ENCODE results near the gene KAZALD1. TPM values are rescaled to one million over a fixed set of nuclear protein-coding genes. Genes with fewer than 3 reads are reported as not detected.

The KAZALD1 gene
- total and polyA plus RNA-seq, 10 of the 15 experiments (the other 5 are each of a cell fraction or from before 2014, with no cell fraction given), result 0.10 to 4.3 (median 1.9) TPM

GRCh38 chr10:101069441-101069840, 7.7 kb downstream of the KAZALD1 start:
- intact Hi-C loops (cut with micrococcal nuclease; ENCODE audit: unreplicated experiment), result loop anchor here (5.0 kb wide), 1 partner anchor 37 kb away; the partner anchor contains the start of genes PDZD7 and SFXN3
- no peaks in the 10 kb centered on the region for H3K36me3 ChIP-seq (ENCODE audit: control insufficient read depth in 2 of 2, insufficient read depth in 2 of 2, low read length in 1 of 2)
- H3K9ac ChIP-seq (ENCODE audit: control insufficient read depth, insufficient read depth, low read length), result no peak overlapping the region
- H3K4me3 ChIP-seq, result no peak overlapping the region
- FAIRE-seq, result no peak
- peaks cover 0 to 5% of the 10 kb centered on the region in 2 experiments; a peak in 3 of 4 replicates for H3K27me3 ChIP-seq (replicated peaks in 1 of 2; ENCODE audit: control insufficient read depth in 2 of 2, insufficient read depth in 2 of 2, low read length in 1 of 2)
- ChIA-PET CTCF (interaction anchor here (1.0 to 23.4 kb wide), 5 partner anchors 20 to 73 kb away, joined by 3 to 885 read pairs (median 18); partner anchors contain the start of gene KAZALD1), RAD21 (ENCODE audit: unreplicated experiment) (interaction anchor here (1.4 to 6.1 kb wide), 7 partner anchors 10 to 73 kb away, joined by 4 to 70 read pairs (median 17); no protein-coding TSS in a partner anchor), POLR2A (interaction anchor here (0.7 kb wide), 1 partner anchor 26 kb away, joined by 3 read pairs; no protein-coding TSS in a partner anchor), SMC1A (ENCODE audit: uncharacterized antibody, unreplicated experiment) (interaction anchor here (0.6 to 4.3 kb wide), 5 partner anchors 8 to 27 kb away, joined by 3 to 36 read pairs (median 4); partner anchors contain the start of gene KAZALD1)
- in situ Hi-C loops (cut with MboI), result no loop called here
- no peak for ATAC-seq
- DNase-seq (ENCODE audit: low read depth, low spot score), result no peak
- 72% methylated on average over 5 of the region's 5 CpGs for WGBS (ENCODE audit: insufficient coverage, insufficient replicate concordance, low lambda C conversion rate, missing lambda C conversion rate)
- no peaks in the 10 kb centered on the region for H3K79me2 ChIP-seq (ENCODE audit: control insufficient read depth, insufficient read depth, low read length)
- H3K9me3 ChIP-seq (replicated peaks; ENCODE audit: control insufficient read depth, insufficient read depth, low read length), result no peaks in the 10 kb centered on the region
- no peak overlapping the region for H2AFZ ChIP-seq (ENCODE audit: control insufficient read depth, low read depth, low read length)
- no peak overlapping the region for H3K27ac ChIP-seq (ENCODE audit: control insufficient read depth, insufficient read depth)
- H4K20me1 ChIP-seq (ENCODE audit: control insufficient read depth, insufficient read depth), result no peaks in the 10 kb centered on the region
- no peak overlapping the region for H3K4me2 ChIP-seq (ENCODE audit: control insufficient read depth, insufficient read depth)
- BruUV-seq (replicated peaks), result no TSS peak
- peaks cover 28% of the 10 kb centered on the region for H3K4me1 ChIP-seq (ENCODE audit: control insufficient read depth, insufficient read depth, low read length)
- TF ChIP-seq EZH2 (IDR thresholded peaks at IDR 0.05; ENCODE audit: borderline replicate concordance, control insufficient read depth, low read depth, low read length) (no peak), JUNB (IDR thresholded peaks at IDR 0.05) (no peak), NFXL1 (IDR thresholded peaks at IDR 0.05; ENCODE audit: borderline replicate concordance) (no peak), CHD4 (IDR thresholded peaks at IDR 0.05) (no peak), CHD2 (IDR thresholded peaks at IDR 0.05; ENCODE audit: borderline replicate concordance, low read depth, low read length) (no peak), IRF3 (IDR thresholded peaks at IDR 0.05) (no peak), ELK1 (IDR thresholded peaks at IDR 0.05; ENCODE audit: low read depth, low read length) (no peak), POU2F2 (IDR thresholded peaks at IDR 0.05; ENCODE audit: borderline replicate concordance, low read depth, low read length) (no peak), NR2C2 (IDR thresholded peaks at IDR 0.05; ENCODE audit: borderline replicate concordance, control insufficient read depth, insufficient read length, low read depth) (no peak), STAT3 (IDR thresholded peaks at IDR 0.05; ENCODE audit: low read depth, low read length) (no peak), SMAD1 (IDR thresholded peaks at IDR 0.05; ENCODE audit: low read depth, partially characterized antibody) (no peak), ZSCAN29 (IDR thresholded peaks at IDR 0.05) (no peak), SMAD5 (IDR thresholded peaks at IDR 0.05; ENCODE audit: low read depth) (no peak), EED (IDR thresholded peaks at IDR 0.05; ENCODE audit: low read depth) (no peak), TAF1 (IDR thresholded peaks at IDR 0.05; ENCODE audit: borderline replicate concordance, low read depth, low read length) (no peak), BHLHE40 (IDR thresholded peaks at IDR 0.05; ENCODE audit: borderline replicate concordance in 1 of 2, low read depth in 2 of 2, low read length in 1 of 2) (no peak), IRF5 (IDR thresholded peaks at IDR 0.05; ENCODE audit: borderline replicate concordance) (no peak), SUZ12 (IDR thresholded peaks at IDR 0.05; ENCODE audit: unreplicated experiment) (no peak)
- TF ChIP-seq, protein P1, sequence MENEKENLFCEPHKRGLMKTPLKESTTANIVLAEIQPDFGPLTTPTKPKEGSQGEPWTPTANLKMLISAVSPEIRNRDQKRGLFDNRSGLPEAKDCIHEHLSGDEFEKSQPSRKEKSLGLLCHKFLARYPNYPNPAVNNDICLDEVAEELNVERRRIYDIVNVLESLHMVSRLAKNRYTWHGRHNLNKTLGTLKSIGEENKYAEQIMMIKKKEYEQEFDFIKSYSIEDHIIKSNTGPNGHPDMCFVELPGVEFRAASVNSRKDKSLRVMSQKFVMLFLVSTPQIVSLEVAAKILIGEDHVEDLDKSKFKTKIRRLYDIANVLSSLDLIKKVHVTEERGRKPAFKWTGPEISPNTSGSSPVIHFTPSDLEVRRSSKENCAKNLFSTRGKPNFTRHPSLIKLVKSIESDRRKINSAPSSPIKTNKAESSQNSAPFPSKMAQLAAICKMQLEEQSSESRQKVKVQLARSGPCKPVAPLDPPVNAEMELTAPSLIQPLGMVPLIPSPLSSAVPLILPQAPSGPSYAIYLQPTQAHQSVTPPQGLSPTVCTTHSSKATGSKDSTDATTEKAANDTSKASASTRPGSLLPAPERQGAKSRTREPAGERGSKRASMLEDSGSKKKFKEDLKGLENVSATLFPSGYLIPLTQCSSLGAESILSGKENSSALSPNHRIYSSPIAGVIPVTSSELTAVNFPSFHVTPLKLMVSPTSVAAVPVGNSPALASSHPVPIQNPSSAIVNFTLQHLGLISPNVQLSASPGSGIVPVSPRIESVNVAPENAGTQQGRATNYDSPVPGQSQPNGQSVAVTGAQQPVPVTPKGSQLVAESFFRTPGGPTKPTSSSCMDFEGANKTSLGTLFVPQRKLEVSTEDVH (IDR thresholded peaks at IDR 0.05; ENCODE audit: low read depth, partially characterized antibody), result no peak

All from GM12878 (cell line).